HuH-7.5 (cell line): ENCODE measurements around the gene PRSS16.
"Not testable (repeated sequence)": the region's sequence is repeated elsewhere in the genome, so short reads cannot be mapped to it uniquely, and the experiment has no call there.

Source experiments
- DNase-seq: peaks from one replicate; pipeline ENCODE4 v3.0.0; 2011; ENCODE audit warnings: low spot score

Gene PRSS16

GRCh38 chr6:27247133-27247836 is at the start of gene PRSS16:
Gene PRSS16 (plus strand): TSS chr6:27247701. CDS start chr6:27247738, 37 bp downstream.
- DNase-seq, result no peak

- no peak for DNase-seq
Measured at GRCh38 chr6:27205375-27206278, 41.9 kb upstream of the PRSS16 start.

GRCh38 chr6:27206806-27207205 is 40.7 kb upstream of the PRSS16 start:
- no peak for DNase-seq

- no peak for DNase-seq
Measured at GRCh38 chr6:27208042-27208441, 39.5 kb upstream of the PRSS16 start.

GRCh38 chr6:27209196-27209595 is 38.3 kb upstream of the PRSS16 start:
- DNase-seq, result no peak

GRCh38 chr6:27209659-27210269 is 37.7 kb upstream of the PRSS16 start:
- no peak for DNase-seq

GRCh38 chr6:27213091-27213517 is 34.4 kb upstream of the PRSS16 start:
- not testable (repeated sequence) for DNase-seq

- DNase-seq, result no peak
Measured at GRCh38 chr6:27213544-27214125, 33.9 kb upstream of the PRSS16 start.

- DNase-seq, result no peak
Measured at GRCh38 chr6:27214126-27214601, 33.3 kb upstream of the PRSS16 start.

GRCh38 chr6:27216874-27217273 is 30.6 kb upstream of the PRSS16 start:
- DNase-seq, result no peak

GRCh38 chr6:27222971-27223370 is 24.5 kb upstream of the PRSS16 start:
- not testable (repeated sequence) for DNase-seq

GRCh38 chr6:27224729-27225128 is 22.8 kb upstream of the PRSS16 start:
- DNase-seq, result no peak

- no peak for DNase-seq
Measured at GRCh38 chr6:27228963-27229477, 18.5 kb upstream of the PRSS16 start.

- no peak for DNase-seq
Measured at GRCh38 chr6:27230758-27231111, 16.8 kb upstream of the PRSS16 start.

GRCh38 chr6:27234576-27234975 is 12.9 kb upstream of the PRSS16 start:
- no peak for DNase-seq

GRCh38 chr6:27237089-27237803 is 10.3 kb upstream of the PRSS16 start:
- DNase-seq, result no peak

GRCh38 chr6:27238010-27238983 is 9.2 kb upstream of the PRSS16 start:
- no peak for DNase-seq

- no peak for DNase-seq
Measured at GRCh38 chr6:27239258-27239657, 8.2 kb upstream of the PRSS16 start.

GRCh38 chr6:27241443-27241842 is 6.1 kb upstream of the PRSS16 start:
- DNase-seq, result no peak

GRCh38 chr6:27242589-27243265 is 4.8 kb upstream of the PRSS16 start:
- DNase-seq, result no peak
